GM18861 (cell line): ENCODE data around the gene MAST3.

Source experiments
- ATAC-seq: cut with Tn5 transposase; IDR thresholded peaks from one replicate; pipeline ENCODE4 v1.9.1; 2021; ENCODE audit not compliant: unreplicated experiment

MAST3 gene

DNA sequence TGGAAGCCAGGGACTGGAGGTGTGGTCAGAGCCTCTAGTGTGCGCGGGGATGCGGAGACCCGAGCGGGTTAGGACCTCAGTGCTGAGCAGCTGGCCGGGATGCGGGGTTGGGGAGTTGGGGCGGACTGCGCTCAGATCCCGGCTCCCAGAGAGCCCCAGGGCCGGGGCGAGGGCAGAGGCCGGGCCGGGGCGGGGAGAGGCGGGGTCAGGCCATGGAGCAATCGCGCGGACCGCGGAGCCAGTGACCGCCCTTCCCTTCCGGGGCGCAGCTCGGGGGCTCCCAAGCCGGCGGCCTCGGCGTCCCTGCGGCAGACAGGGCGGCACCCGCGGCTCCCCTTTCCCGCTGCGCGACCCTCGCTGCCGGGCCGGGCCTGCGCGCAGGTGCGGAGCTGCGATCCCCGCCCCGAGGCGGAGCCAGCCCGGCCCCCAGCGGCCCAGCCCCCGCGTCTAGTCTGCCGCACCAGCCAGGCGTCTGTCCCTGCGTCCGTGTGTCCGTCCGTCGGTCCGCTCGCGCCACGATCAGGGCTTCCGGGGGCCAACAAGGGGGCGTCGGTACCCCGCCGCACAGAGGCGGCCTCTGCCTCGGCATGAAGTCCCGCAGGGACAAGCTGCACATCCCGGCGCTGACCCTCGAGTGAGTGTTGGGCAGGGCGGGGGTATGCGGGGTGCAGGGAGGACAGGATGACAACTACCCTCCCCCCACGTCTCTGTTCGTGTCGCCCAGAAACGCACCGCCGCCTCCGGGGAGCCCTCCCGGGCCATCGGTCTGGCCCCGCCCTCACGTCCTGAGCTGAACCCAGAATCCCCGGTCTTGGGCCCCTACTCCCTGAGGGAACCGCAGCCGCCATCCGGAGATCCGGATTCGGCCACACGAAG, 12.4 kb downstream of the MAST3 start:
- no peak for ATAC-seq

DNA sequence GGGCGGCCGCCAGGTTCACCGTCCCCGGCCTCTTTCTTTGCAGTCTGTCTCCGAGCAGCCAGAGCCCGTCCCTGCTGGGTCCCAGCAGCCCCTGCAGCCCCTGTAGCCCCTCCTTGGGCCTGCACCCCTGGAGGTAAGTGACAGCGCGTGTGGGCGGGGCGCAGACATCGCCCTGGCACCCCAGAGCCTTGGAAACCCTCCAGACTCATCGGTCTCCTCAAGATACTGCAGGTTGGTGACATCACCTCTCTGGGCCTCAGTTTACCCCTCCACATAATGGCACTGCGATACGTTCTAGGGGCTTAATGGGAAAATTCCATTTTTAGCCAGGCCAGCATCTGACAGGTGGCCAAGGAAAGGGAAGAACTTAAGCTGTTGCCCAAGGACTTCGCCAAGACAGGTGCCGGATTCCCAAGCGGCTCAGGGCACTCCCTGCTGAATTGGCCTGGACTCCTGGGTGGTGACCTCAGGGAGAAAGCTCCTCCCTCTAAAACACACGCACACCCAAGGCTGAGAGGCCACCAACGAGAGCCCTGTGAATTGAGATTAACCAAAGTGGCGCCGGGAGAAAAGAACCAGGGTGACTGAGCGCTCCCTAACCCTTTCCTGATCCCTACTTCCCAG, 13.1 kb downstream of the MAST3 start:
- ATAC-seq, result no peak

DNA sequence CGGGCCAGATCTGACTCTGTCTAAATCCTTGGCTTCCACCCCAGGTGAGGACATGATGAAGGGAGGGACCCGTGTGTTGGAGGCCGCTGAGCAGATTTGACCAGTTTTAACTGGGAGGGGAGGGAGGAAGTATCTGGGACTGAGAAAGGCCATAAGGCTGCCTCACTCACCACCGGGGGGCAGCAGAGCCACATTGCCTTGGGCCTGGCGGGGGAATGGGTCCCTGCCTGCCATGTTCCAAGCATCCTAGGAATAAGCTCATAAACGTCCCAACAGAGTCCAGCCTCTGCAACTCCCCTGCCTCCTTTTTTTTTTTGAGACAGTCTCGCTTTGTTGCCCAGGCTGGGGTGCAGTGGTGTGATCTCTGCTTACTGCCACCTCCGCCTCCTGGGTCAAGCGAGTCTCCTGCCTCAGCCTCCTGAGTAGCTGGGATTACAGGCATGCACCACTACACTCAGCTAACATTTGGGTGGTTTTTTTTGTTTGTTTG, 15.5 kb downstream of the MAST3 start:
- ATAC-seq, result no peak

DNA sequence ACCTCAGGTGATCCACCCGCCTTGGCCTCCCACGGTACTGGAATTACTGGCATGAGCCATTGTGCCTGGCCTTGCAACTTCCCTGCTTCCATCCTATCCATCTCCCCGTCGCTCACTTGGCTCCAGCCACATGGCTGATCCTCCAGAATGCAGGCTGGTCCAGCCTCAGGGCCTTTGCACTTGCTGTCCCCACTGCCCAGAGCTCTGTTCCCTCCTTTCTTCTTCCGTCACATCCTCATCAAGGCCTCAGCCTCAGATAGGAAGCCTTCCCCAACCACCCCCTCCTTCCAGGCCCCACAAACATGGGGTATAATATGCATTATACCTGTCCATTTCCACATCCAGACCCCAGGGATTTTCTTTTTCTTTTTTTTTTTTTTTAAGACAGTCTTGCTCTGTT, 16.2 kb downstream of the MAST3 start:
- no peak for ATAC-seq

DNA sequence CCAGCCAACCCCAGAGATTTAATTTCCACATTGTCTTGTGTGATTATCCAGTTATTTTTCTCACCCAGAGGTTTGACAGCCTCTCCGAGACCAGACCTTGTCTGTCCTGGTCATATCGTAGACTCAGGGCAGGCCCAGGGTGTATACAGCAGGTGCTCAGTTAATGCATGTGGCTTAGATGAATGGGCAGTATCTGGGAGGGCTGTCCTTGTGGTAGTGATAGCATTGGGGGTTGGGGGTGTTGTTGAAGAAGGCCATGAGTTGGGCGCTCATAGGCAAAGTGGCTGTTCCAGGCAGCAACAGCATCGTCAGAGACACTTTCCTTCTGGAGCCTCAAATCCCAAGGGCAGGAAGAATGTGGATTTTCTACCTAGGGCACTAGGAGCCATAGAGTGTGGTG, 16.9 kb downstream of the MAST3 start:
- ATAC-seq, result no peak

DNA sequence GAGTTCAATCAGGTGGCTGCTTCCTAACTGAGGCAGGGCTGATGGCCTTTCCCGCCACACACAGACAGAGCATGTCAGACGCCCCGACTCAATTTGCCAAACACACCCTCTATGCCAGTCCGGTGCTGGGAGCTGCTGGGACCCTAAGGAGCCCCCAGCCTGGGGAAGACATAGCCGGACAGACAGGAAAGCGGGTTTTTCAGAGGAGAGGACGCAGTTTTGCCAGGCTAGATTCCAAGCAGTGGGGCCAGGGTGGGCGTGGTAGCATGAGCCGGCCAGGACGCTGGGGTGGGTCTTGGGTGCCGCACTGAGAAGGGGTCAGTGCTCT, 19.8 kb downstream of the MAST3 start:
- ATAC-seq, result no peak

DNA sequence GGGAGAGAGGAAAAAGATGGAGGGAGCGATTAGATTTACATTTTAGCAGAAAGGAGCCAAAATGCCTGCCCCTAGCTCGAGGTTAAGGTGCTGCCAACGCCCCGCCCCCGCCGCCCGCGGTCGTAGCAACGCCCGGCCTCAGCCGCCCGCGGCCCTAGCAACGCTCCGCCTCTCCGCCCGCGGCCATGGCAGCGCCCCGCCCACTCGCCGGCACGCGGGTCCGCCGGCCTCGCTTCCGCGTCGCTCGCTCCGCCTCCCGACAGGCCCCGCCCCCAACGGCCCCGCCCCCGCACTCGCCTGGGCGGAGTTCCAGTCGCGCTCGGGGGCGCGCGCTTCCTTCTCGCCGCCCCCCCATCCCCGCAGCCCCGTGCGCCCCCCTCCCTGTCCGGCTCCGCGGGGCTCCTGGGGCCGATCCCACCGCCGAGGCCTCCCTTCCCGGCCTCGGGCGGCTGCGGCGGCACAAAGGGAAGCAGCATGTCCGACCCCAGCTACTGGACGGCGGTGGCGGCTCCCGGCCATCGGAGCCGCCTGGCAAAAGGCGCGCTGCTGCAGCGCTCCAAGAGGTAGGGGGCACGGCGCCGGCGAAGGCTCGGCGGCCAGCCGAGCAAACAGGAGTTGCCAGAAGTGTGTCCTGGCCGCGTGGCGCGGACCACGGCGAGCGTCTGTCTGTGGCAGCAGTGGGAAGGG, 20.3 kb downstream of the MAST3 start:
- peak; percentile 70 for ATAC-seq

DNA sequence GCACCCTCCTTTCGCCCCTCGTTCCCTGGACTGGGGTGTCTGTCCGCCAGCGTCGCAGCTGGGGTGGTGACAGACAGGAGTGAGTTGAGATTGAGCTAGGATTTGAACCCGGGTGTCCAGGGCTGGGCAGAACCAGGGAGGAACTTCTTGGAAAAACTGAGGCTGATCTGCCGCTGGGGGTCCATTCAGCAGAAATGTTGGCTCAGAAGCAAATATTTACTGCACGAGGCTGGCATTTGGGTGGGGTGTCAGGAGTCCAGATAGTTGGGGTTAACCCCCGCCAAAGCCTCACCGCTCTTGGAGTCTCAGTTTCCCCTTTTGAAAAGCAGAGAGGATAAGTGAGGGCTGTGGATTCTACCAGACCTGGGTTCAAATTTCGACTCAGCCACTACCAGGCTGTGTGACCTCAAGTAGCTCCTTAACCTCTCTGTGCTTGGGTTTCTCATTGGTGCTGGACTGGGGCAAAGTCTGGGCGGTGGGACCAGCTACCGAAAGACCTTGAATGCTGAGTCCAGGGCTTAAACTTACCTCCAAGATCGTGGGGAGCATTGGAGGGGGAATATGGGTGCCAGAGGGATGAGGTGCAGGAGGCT, 20.9 kb downstream of the MAST3 start:
- ATAC-seq, result peak; percentile 8

DNA sequence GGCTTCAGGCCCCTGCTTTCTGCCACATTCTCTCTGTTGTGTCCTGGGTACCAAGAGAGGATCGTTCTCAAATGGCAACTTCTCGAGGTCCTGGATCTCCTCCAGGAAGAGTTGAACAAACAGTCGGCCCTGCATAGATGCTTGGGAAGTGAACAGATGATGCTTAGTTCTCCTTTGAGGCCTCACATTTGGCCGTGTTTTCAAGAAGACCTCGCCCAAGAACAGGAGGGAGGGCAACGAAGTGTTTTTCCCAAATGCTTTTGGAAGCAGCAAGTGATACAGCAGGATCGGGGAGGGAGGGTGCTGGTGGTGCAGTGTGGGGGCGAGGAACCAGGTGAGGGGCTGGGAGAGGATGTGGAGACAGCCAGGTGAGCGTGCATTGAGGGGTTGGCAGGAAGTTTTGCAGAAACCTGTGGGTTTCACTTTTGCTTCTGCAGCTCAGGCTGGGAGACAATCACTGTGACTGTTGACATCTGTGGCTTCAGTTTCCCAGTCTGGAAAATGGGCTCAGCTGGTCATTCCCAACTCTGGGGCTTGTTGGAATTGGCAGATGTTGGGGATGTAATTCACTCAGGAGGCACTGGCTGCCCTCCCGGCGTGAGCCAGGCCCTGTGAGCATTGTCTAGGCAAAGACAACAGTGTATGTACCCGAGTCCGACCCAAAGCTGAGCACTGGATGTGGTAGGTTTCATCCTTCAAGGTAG, 21.6 kb downstream of the MAST3 start:
- no peak for ATAC-seq

DNA sequence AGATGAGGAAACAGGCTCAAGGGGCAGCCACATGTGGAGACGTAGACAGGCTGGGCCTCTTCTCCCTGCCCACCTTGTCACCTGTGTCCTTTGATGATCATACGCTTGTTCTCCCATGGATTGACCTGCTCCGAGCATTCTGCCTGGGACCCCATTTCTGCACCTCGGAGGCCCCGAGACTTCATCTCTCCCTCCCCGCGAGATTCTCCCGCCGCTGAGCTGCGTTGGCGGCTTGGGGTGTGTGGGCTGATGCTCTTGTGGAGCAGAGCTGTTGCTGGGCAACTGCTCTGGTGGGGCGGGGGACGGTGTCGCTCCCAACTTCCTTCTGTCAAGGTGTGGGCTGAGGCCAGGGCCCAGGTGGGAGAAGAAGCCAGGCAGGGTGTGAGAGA, 22.1 kb downstream of the MAST3 start:
- ATAC-seq, result no peak

DNA sequence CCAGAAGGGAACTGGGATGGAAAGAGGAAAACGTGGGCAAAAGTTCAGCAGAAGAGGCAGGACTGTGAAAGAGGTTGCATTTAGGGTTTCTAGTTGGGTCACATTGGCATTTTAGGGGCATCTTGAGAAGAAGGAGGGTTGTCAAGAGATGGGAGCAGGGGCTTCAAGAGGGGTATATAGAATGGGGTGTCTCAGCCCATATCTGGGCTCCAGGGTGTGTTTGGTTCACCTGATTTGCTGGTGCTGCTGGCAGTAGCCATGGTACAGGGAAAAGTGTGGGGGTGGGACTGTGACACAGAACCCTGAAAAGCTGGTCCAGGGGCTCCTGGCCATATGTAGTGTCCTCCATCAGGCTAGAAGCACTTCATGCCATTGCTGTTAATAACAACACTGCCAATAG, 22.5 kb downstream of the MAST3 start:
- ATAC-seq, result no peak

DNA sequence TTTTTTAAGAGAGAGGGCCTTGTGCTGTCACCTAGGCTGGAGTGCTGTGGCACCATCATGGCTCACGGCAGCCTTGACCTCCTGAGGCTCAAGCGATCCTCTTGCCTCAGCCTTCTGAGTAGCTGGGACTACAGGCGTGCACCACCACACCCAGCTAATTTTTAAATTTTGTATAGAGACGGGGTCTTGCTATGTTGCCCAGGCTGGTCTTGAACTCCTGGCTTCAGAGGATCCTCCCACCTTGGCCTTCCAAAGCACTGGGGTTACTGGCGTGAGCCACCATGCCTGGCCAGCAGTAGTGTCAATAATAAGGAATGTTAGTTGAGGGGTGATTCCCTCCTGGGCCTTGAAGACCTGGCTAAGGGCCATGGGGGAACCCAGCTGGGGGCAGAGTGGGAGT, 23.6 kb downstream of the MAST3 start:
- ATAC-seq, result no peak

DNA sequence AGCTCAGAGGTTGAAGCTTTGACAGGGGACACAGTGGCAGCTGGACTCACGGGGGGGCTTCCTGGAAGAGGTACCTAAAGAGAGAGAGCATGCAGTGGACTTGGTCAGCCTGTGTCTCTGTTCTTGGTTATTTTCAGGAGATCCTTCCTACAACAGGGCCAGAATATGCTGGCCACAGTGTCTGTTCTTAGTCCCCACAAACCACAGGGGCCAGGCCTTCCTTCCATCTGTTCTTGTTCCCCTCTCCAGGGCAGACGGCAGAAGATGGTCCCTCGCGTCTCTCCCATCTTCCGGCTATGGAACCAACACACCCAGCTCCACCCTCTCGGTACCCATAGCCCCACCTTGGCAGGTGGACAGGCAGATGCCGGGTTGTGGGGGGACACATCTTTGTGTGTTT, 24.8 kb downstream of the MAST3 start:
- ATAC-seq, result no peak

DNA sequence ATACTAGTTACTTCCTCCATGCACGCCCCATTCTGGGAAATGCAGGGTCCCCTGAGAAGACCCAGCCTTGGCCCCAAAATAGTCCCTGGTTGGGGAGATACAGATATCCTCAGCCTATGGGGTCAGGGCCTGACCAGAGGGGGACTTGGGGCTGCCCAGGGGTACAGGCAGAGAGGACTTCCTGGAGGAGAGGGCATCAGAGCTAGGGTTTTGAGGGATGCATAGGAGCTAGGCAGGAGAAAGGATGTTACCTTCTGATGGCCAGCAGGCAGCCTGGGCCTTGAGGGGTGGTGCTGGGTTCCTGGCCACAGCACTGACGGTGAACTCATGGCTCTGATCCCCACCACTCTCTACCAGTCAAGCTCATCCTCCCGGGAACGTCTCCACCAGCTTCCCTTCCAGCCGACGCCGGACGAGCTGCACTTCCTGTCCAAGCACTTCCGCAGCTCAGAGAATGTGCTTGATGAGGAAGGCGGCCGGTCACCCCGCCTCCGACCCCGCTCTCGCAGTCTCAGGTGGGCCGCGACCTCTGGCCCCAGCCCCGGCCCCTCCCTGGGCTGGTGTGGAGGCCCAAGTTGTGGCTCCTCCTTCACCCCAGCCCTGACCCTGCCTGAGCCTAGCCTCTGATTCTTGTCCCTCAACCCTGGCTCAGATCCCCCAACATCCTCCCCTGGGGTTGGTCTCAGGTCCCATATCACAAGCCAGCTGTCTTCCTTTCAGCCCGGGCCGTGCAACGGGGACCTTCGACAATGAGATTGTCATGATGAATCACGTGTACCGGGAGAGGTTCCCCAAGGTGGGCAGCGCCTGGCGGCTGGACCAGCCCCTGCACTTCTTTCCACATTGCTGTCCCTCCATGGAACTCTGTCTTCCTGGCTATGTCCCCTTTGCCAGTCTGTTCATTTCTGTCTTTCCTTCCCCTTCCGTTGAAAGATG, 25.6 kb downstream of the MAST3 start:
- no peak for ATAC-seq

DNA sequence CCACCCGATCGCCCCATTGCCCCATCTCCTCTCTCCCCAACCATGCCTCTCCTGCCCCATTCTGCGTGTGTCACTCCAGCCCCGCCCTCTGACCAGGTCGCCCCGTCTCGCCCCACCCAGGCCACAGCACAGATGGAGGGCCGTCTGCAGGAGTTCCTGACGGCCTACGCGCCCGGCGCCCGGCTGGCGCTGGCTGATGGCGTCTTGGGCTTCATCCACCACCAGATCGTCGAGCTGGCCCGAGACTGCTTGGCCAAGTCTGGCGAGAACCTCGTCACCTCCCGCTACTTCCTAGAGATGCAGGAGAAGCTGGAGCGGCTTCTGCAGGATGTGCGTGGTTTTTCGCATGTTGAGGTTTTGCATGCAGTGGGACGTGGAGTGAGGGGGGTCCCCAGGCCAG, 26.2 kb downstream of the MAST3 start:
- no peak for ATAC-seq

DNA sequence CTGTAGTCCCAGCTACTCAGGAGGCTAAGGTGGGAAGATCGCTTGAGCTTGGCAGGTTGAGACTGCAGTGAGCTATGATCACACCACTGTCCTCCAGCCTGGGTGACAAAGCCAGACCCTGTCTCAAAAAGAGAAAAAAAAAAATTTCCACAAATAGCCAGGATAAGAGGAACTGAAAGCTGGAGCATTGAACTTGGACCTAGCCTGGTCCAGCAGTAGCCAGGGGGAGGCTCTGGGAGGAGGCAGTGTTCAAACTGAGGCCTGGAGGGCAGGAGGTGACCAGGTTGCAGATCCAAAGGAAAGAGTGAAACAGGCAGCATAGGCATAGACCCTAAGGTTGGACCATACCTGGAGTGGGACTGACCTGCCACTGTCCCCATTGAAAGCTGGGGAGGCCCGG, 28.5 kb downstream of the MAST3 start:
- no peak for ATAC-seq

DNA sequence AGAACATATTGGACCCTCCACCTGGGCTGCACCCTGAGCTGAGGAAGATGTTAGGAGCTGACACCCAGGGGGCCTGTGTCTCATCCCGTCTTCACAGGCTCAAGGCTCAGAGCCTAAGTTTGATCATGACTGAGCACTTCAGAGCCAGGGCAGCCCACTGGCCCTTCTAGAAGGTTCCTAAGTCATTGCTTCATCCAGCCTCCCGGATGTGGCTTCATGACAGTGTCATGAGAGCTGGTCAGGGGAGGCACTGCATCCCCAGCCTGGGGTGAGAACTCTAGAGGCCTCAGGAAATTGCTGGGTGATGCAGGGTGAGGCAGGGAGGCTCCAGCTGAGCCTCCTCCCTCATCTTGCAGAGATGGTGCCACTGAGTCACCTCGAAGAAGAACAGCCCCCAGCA, 30.5 kb downstream of the MAST3 start:
- ATAC-seq, result no peak

DNA sequence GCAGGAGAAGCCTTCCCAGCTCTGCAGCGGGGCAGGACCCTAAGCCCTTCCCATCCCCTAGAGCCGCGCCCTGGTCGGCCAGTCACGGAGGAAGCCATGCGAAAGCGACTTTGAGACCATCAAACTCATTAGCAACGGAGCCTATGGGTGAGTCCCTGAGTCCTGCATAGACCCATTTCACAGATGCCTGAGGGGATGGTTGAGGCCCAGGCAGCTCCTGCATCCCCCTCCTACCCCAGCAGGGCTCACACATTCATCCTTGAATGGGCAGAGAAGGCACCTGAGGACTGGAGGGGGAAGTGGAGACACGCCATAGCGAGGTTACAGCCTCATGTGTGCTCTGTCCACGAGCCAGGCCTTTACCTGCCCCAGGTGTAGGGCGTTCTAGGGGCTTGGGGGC, 31.2 kb downstream of the MAST3 start:
- no peak for ATAC-seq

DNA sequence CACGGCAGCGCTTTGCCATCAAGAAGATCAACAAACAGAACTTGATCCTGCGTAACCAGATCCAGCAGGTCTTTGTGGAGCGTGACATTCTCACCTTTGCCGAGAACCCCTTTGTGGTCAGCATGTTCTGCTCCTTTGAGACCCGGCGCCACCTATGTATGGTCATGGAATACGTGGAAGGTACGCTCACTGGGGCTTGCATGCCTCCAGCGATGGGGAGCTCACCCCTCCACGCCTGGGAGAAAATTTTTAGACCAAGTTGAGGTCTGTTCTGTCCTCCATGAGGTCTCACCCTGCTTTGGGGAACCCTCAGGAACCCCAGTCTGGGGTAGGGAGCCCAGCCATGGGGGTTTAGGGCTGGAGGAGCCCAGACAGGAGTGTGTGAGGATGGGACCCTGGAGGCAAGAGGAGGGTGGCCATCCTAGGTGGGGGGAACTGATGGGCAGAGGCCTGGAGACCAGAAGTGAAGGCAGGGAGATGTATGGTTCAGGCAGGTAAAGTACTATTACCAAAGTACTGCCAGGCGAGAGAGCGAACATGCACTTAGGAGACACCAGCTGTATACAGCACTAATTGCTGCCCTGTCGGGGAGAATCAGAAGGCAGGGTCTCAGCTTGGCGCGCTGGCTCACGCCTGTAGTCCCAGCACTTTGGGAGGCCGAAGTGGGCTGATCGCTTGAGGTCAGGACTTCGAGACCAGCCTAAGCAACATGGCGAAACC, 33.1 kb downstream of the MAST3 start:
- no peak for ATAC-seq
